Esophagus squamous epithelium (tissue), 5 donors: Measurements from ENCODE around the gene ACER3. TPM values are rescaled to one million over a fixed set of nuclear protein-coding genes. Genes with fewer than 3 reads are reported as not detected.

ENCODE experiments used
- DNase-seq: peaks from one replicate; lab custom pipeline; 2025; lab: John Stamatoyannopoulos, UW
- H3K27ac ChIP-seq, 4 donors: fragments of 200-600 bp; sonication (generic); one replicate each; pipeline ENCODE4 v1.5.1; 2016 to 2019; ENCODE audit warnings: mild to moderate bottlenecking in 1 of 4
- H3K27me3 ChIP-seq, 4 donors: fragments of 200-600 bp; sonication (generic); 1 replicate in 3 of 4; 2 replicates in 1 of 4; pipeline versions ENCODE4 v1.5.1 to v1.6.0; 2017 to 2021; ENCODE audit warnings: antibody characterized with exemption in 1 of 4
- H3K36me3 ChIP-seq, 3 donors: fragments of 200-600 bp; sonication (generic); one replicate each; pipeline ENCODE4 v1.5.1; 2016 to 2019
- H3K4me1 ChIP-seq, 3 donors: fragments of 200-600 bp; sonication (generic); one replicate each; pipeline ENCODE4 v1.5.1; 2017 to 2019
- H3K4me3 ChIP-seq, 4 donors: fragments of 200-600 bp; sonication (generic); 1 replicate in 3 of 4; 2 replicates in 1 of 4; pipeline ENCODE4 v1.5.1; 2016 to 2019; ENCODE audit warnings: mild to moderate bottlenecking in 2 of 4, moderate library complexity in 1 of 4
- H3K9me3 ChIP-seq, 3 donors: fragments of 200-600 bp; sonication (generic); one replicate each; pipeline ENCODE4 v1.5.1; 2016 to 2019
- CTCF ChIP-seq, 6 experiments: fragments of 450-650 bp in 4 of 6; fragments of 200-600 bp in 2 of 6; sonication (generic) in 2 of 6; IDR thresholded peaks; one replicate each; pipeline ENCODE4 v1.5.1; 2016 to 2019; ENCODE audit warnings: antibody characterized with exemption in 6 of 6, mild to moderate bottlenecking in 4 of 6, moderate library complexity in 4 of 6
- POLR2A ChIP-seq, 4 donors: fragments of 450-650 bp; IDR thresholded peaks; one replicate each; pipeline ENCODE4 v1.6.1; 2017; ENCODE audit warnings: antibody characterized with exemption in 4 of 4, mild to moderate bottlenecking in 4 of 4, moderate library complexity in 3 of 4
- WGBS, 2 donors: methylation state at CpG; one replicate each; pipeline ENCODE4 v1.1.5; 2018; 5-methylcytosine and 5-hydroxymethylcytosine counted together
- intact Hi-C: fragments of 100-400 bp; cut with DNase I; formaldehyde crosslinking; loops from one replicate; pipeline ENCODE4 v1.15.0; 2022
- total RNA-seq, 4 donors: library from RNA; depleted of rRNA; stranded (reverse); fragments of >200 nt; gene quantifications; one replicate each; pipeline ENCODE4 v1.1.0, GENCODE V29; 2016
- donor health status: DM: yes; HTN: yes; CAD: no.

The ACER3 gene
- total RNA-seq, 4 donors from 2014 or later: 9.9 to 34.2 (median 23.3) TPM

- Histone ChIP-seq H3K4me1 (peaks cover 9 to 23% (median 9%) of the 10 kb centered on the region in 3 donors), H3K27me3 (peaks cover 0 to 64% (median 2%) of the 10 kb centered on the region in 4 donors), H3K36me3 (no peaks in the 10 kb centered on the region), H3K27ac (no peak overlapping the region), H3K4me3 (no peak overlapping the region), H3K9me3 (no peaks in the 10 kb centered on the region)
- 73 to 75% methylated on average over 15 to 16 of the region's 16 CpGs for WGBS, 2 donors
- no peak for DNase-seq
- TF ChIP-seq POLR2A (IDR thresholded peaks at IDR 0.05) (no peak), CTCF (IDR thresholded peaks at IDR 0.05) (no peak)
- intact Hi-C loops: no loop called here
Observed at GRCh38 chr11:77038825-77039326, 178.2 kb downstream of the ACER3 start.

GRCh38 chr11:77039491-77040400 lies 179.0 kb downstream of the ACER3 start:
- WGBS, 2 donors: 49 to 62% methylated on average over 17 to 27 of the region's 109 CpGs
- H3K27me3 ChIP-seq: peaks cover 0 to 73% (median 2%) of the 10 kb centered on the region in 4 donors
- intact Hi-C loops: loop anchor here (10.0 kb wide), 2 partner anchors 115 to 305 kb away; no protein-coding TSS in a partner anchor

GRCh38 chr11:77040401-77040777 lies 179.7 kb downstream of the ACER3 start:
- H3K4me1 ChIP-seq: peaks cover 9 to 21% (median 9%) of the 10 kb centered on the region in 3 donors
- no peaks in the 10 kb centered on the region for H3K9me3 ChIP-seq
- WGBS, 2 donors: 83 to 91% methylated on average over 18 to 33 of the region's 37 CpGs
- intact Hi-C loops: loop anchor here (10.0 kb wide), 2 partner anchors 116 to 306 kb away; no protein-coding TSS in a partner anchor
- peaks cover 0 to 79% (median 2%) of the 10 kb centered on the region in 4 donors for H3K27me3 ChIP-seq
- no peak for DNase-seq
- no peaks in the 10 kb centered on the region for H3K36me3 ChIP-seq
- TF ChIP-seq POLR2A (IDR thresholded peaks at IDR 0.05) (no peak), CTCF (IDR thresholded peaks at IDR 0.05) (no peak)
- H3K27ac ChIP-seq: no peak overlapping the region
- H3K4me3 ChIP-seq: peak overlapping the region in 1 of 4 donors; percentile 65

More at GRCh38 chr11:77039491-77040400, 179.0 kb downstream of the ACER3 start:
- no peaks in the 10 kb centered on the region for H3K36me3 ChIP-seq
- TF ChIP-seq POLR2A (IDR thresholded peaks at IDR 0.05) (no peak), CTCF (IDR thresholded peaks at IDR 0.05) (peak in 5 of 6 experiments; percentile 13 to 59 (median 27))
- peaks cover 9 to 23% (median 9%) of the 10 kb centered on the region in 3 donors for H3K4me1 ChIP-seq
- H3K9me3 ChIP-seq: no peaks in the 10 kb centered on the region
- DNase-seq: no peak
- peak overlapping the region; percentile 21 to 65 (median 42) for H3K4me3 ChIP-seq
- H3K27ac ChIP-seq: no peak overlapping the region

GRCh38 chr11:77040889-77041288 lies 180.2 kb downstream of the ACER3 start:
- TF ChIP-seq CTCF (IDR thresholded peaks at IDR 0.05): no peak
- TF ChIP-seq POLR2A (IDR thresholded peaks at IDR 0.05): no peak
- intact Hi-C loops: loop anchor here (10.0 kb wide), 2 partner anchors 116 to 306 kb away; no protein-coding TSS in a partner anchor
- H3K27ac ChIP-seq: no peak overlapping the region
- peaks cover 10 to 21% (median 11%) of the 10 kb centered on the region in 3 donors for H3K4me1 ChIP-seq
- DNase-seq: no peak
- no peaks in the 10 kb centered on the region for H3K36me3 ChIP-seq
- H3K9me3 ChIP-seq: no peaks in the 10 kb centered on the region
- WGBS, 2 donors: 95 to 97% methylated on average over 5 to 9 of the region's 13 CpGs
- peaks cover 0 to 84% (median 2%) of the 10 kb centered on the region in 4 donors for H3K27me3 ChIP-seq
- H3K4me3 ChIP-seq: no peak overlapping the region
